Naive thymus-derived CD4-positive, alpha-beta T cell (primary cell): ENCODE results near the gene KLRF2. TPM values are rescaled to one million over a fixed set of nuclear protein-coding genes. Genes with fewer than 3 reads are reported as not detected.

Experiments
- ATAC-seq: fragments of 150-1000 bp; cut with Tn5 transposase; 2 replicates; pipeline ENCODE4 v1.10.0; 2021; ENCODE audit warnings: mild to moderate bottlenecking, moderate library complexity
- CTCF ChIA-PET: fragments of 350-600 bp; sonication (Branson Sonifier 250); formaldehyde crosslinking; loops from one replicate; lab custom pipeline; 2021; ENCODE audit warnings: antibody characterized with exemption; lab: Charles Lee
- POLR2A ChIA-PET: fragments of 350-600 bp; sonication (Branson Sonifier 250); formaldehyde crosslinking; loops from one replicate; lab custom pipeline; 2021; ENCODE audit warnings: antibody characterized with exemption, inconsistent platforms; lab: Charles Lee
- DNase-seq, 9 donors: peaks; one replicate each; pipeline versions ENCODE4 v3.0.0 to v3.0.0-alpha.2; 2020 to 2022; ENCODE audit warnings: mixed read lengths in 1 of 9
- H3K27ac ChIP-seq: one replicate; pipeline ENCODE4 v1.7.0; 2013; ENCODE audit warnings: mild to moderate bottlenecking, low read depth, low read length, moderate library complexity
- H3K27me3 ChIP-seq, 2 donors: one replicate each; pipeline ENCODE4 v1.7.0; 2013; ENCODE audit warnings: low read length in 2 of 2, mild to moderate bottlenecking in 2 of 2, moderate library complexity in 2 of 2; ENCODE audit not compliant: control insufficient read depth in 2 of 2, insufficient read depth in 2 of 2
- H3K36me3 ChIP-seq, 3 experiments: 1 replicate in 2 of 3; 2 replicates in 1 of 3; pipeline ENCODE4 v1.7.0; 2013; ENCODE audit warnings: low read length in 3 of 3, mild to moderate bottlenecking in 3 of 3, moderate library complexity in 1 of 3; ENCODE audit not compliant: insufficient read depth in 3 of 3, control insufficient read depth in 2 of 3
- H3K4me1 ChIP-seq, 2 donors: one replicate each; pipeline ENCODE4 v1.7.0; 2013; ENCODE audit warnings: low read length in 2 of 2, mild to moderate bottlenecking in 2 of 2, moderate library complexity in 1 of 2; ENCODE audit not compliant: control insufficient read depth in 2 of 2, insufficient read depth in 2 of 2
- H3K4me3 ChIP-seq: 2 replicates; pipeline ENCODE4 v1.7.0; 2013; ENCODE audit warnings: mild to moderate bottlenecking, low read length
- H3K9me3 ChIP-seq, 3 experiments: 1 replicate in 2 of 3; 2 replicates in 1 of 3; pipeline ENCODE4 v1.7.0; 2013; ENCODE audit warnings: low read length in 3 of 3; ENCODE audit not compliant: control insufficient read depth in 2 of 3
- H3K27ac Mint-ChIP-seq, 9 donors: one replicate each; pipeline ENCODE4 v1.8.0; 2020 to 2022; ENCODE audit warnings: mixed read lengths in 9 of 9, mild to moderate bottlenecking in 8 of 9, moderate library complexity in 5 of 9, inconsistent platforms in 2 of 9
- H3K27me3 Mint-ChIP-seq, 5 donors: one replicate each; pipeline ENCODE4 v1.8.0; 2021 to 2022; ENCODE audit warnings: mixed read lengths in 5 of 5, mild to moderate bottlenecking in 1 of 5
- H3K36me3 Mint-ChIP-seq, 5 donors: one replicate each; pipeline ENCODE4 v1.8.0; 2020 to 2022; ENCODE audit warnings: mixed read lengths in 5 of 5, mild to moderate bottlenecking in 3 of 5, inconsistent platforms in 1 of 5
- H3K4me1 Mint-ChIP-seq, 7 donors: one replicate each; pipeline ENCODE4 v1.8.0; 2020 to 2022; ENCODE audit warnings: mixed read lengths in 7 of 7, mild to moderate bottlenecking in 3 of 7, inconsistent platforms in 1 of 7
- H3K4me3 Mint-ChIP-seq, 10 donors: one replicate each; pipeline ENCODE4 v1.8.0; 2020 to 2022; ENCODE audit warnings: mild to moderate bottlenecking in 10 of 10, mixed read lengths in 10 of 10, moderate library complexity in 6 of 10, inconsistent platforms in 2 of 10
- H3K9me3 Mint-ChIP-seq, 11 donors: one replicate each; pipeline ENCODE4 v1.8.0; 2020 to 2022; ENCODE audit warnings: mixed read lengths in 11 of 11, mild to moderate bottlenecking in 4 of 11, inconsistent platforms in 1 of 11, moderate library complexity in 1 of 11
- intact Hi-C, 2 donors: fragments of 100-400 bp; cut with micrococcal nuclease; formaldehyde crosslinking; loops; one replicate each; pipeline ENCODE4 v1.15.1; 2023
- polyA plus RNA-seq, 2 donors: library from polyadenylated mRNA; unstranded; fragments of 300-500 nt; fragmentation: Illumina TruSeq; gene quantifications; one replicate each; pipeline ENCODE4 v1.2.3, GENCODE V29; 2021
- total RNA-seq, 6 experiments: library from RNA in 5 of 6; stranded (reverse) in 5 of 6; gene quantifications; 1 replicate in 5 of 6; 2 replicates in 1 of 6; pipeline ENCODE4 v1.2.3 and lab custom pipeline; 2021 to 2026

Gene KLRF2
- total and polyA plus RNA-seq, 7 experiments from 2014 or later = not detected

DNA sequence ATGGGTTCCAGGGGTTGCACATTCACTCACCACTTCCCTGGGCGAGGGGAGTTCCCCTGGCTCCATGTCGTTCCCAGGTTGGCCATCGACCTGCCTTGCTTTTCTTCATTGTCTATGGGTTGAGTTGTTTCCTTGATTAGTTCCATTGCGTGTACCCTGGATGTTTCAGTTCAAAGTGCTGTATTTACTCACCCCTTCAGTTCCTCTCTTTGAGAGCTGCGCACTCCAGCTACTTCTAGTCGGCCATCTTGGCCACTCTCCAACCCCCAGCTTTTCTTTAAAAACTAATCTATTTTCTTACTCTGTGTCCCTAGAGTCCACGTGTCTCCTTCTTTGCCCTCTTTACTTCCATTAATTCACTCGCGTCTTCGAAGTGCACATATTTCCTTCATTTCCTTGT lies 39.2 kb downstream of the KLRF2 start:
- Mint-ChIP-seq H3K9me3 (peaks cover 0 to 10% (median 0%) of the 10 kb centered on the region in 11 donors), H3K4me3 (no peak overlapping the region), H3K27ac (no peak overlapping the region), H3K27me3 (peaks cover 0 to 13% (median 0%) of the 10 kb centered on the region in 5 donors), H3K4me1 (peaks cover 0 to 16% (median 13%) of the 10 kb centered on the region in 7 donors), H3K36me3 (peaks cover 0 to 13% (median 0%) of the 10 kb centered on the region in 5 donors)
- Histone ChIP-seq H3K27ac (no peak overlapping the region), H3K4me3 (no peak overlapping the region), H3K36me3 (no peaks in the 10 kb centered on the region), H3K4me1 (peaks cover 0 to 4% of the 10 kb centered on the region in 2 donors), H3K9me3 (no peaks in the 10 kb centered on the region), H3K27me3 (no peaks in the 10 kb centered on the region)
- ATAC-seq = no peak
- intact Hi-C loops = no loop called here
- no peak for DNase-seq
- ChIA-PET POLR2A (interaction anchor here (1.0 kb wide), 1 partner anchor 50 kb away, joined by 3 read pairs; no protein-coding TSS in a partner anchor), CTCF (interaction anchor here (0.6 to 1.0 kb wide), 2 partner anchors 14 to 106 kb away, joined by 3 read pairs; no protein-coding TSS in a partner anchor)

- Mint-ChIP-seq H3K9me3 (peaks cover 0 to 10% (median 0%) of the 10 kb centered on the region in 11 donors), H3K36me3 (peaks cover 0 to 9% (median 0%) of the 10 kb centered on the region in 5 donors), H3K27me3 (peaks cover 0 to 13% (median 0%) of the 10 kb centered on the region in 5 donors), H3K4me1 (peaks cover 0 to 21% (median 18%) of the 10 kb centered on the region in 7 donors), H3K4me3 (peak overlapping the region in 2 of 10 donors; percentile 3 to 33), H3K27ac (peak overlapping the region in 3 of 9 donors; percentile 6 to 68 (median 28))
- Histone ChIP-seq H3K9me3 (no peaks in the 10 kb centered on the region), H3K27me3 (no peaks in the 10 kb centered on the region), H3K4me1 (peaks cover 0 to 6% of the 10 kb centered on the region in 2 donors), H3K4me3 (no peak overlapping the region), H3K27ac (no peak overlapping the region), H3K36me3 (no peaks in the 10 kb centered on the region)
- ChIA-PET CTCF (interaction anchor here (0.9 to 1.4 kb wide), 7 partner anchors 17 to 180 kb away, joined by 3 to 5 read pairs (median 4); no protein-coding TSS in a partner anchor), POLR2A (interaction anchor here (0.7 to 1.9 kb wide), 4 partner anchors 16 to 122 kb away, joined by 3 to 5 read pairs (median 4); partner anchors contain the start of gene CLEC2B)
- DNase-seq (no peak), ATAC-seq (no peak)
- intact Hi-C loops = no loop called here
Measured at GRCh38 chr12:9922429-9922828, 41.1 kb downstream of the KLRF2 start.

GRCh38 chr12:9925705-9926393 lies 44.6 kb downstream of the KLRF2 start:
- Mint-ChIP-seq H3K9me3 (peaks cover 0 to 3% (median 0%) of the 10 kb centered on the region in 11 donors), H3K27me3 (peaks cover 0 to 23% (median 0%) of the 10 kb centered on the region in 5 donors), H3K36me3 (peaks cover 0 to 5% (median 0%) of the 10 kb centered on the region in 5 donors), H3K27ac (peak overlapping the region in 6 of 9 donors; percentile 5 to 93 (median 44)), H3K4me3 (peak overlapping the region; percentile 30 to 85 (median 73)), H3K4me1 (peaks cover 0 to 26% (median 18%) of the 10 kb centered on the region in 7 donors)
- POLR2A ChIA-PET = interaction anchor here (0.5 to 1.3 kb wide), 5 partner anchors 19 to 177 kb away, joined by 3 to 4 read pairs (median 4); no protein-coding TSS in a partner anchor
- Histone ChIP-seq H3K9me3 (no peaks in the 10 kb centered on the region), H3K36me3 (no peaks in the 10 kb centered on the region), H3K4me3 (no peak overlapping the region), H3K4me1 (peaks cover 0 to 6% of the 10 kb centered on the region in 2 donors), H3K27ac (no peak overlapping the region), H3K27me3 (no peaks in the 10 kb centered on the region)
- peak; percentile 73 for ATAC-seq
- intact Hi-C loops = loop anchor here (1.0 to 5.0 kb wide), 9 partner anchors 19 to 294 kb away; partner anchors contain the start of gene CLEC2B (in 2 of the 2)
- CTCF ChIA-PET = interaction anchor here (0.6 to 5.8 kb wide), 11 partner anchors 25 to 183 kb away, joined by 3 to 57 read pairs (median 3); no protein-coding TSS in a partner anchor
- peak in 8 of 9 donors; percentile 7 to 64 (median 50) for DNase-seq

DNA sequence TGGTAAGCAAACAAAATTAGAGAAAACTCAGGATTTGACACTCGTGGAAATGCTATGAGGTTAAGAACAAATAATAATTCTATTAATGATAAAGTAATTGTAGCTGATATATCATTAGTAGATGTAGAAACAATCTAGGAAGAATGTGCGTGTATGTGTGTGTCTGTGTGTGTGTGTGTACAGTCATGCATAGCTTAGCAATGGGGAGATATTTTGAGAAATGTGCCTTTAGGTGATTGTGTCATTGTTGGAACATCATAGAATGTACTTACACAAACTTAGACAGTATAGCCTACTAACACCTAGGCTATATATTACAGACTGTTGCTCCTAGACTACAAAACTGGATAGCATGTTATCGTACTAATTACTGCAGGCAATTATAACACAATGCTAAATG lies 45.6 kb downstream of the KLRF2 start:
- ATAC-seq (no peak), DNase-seq (no peak)
- no peak overlapping the region for H3K4me3 ChIP-seq
- Mint-ChIP-seq H3K4me1 (peaks cover 0 to 23% (median 18%) of the 10 kb centered on the region in 7 donors), H3K4me3 (no peak overlapping the region), H3K36me3 (peaks cover 0 to 4% (median 0%) of the 10 kb centered on the region in 5 donors), H3K27ac (no peak overlapping the region), H3K9me3 (peaks cover 0 to 3% (median 0%) of the 10 kb centered on the region in 11 donors), H3K27me3 (peaks cover 0 to 28% (median 0%) of the 10 kb centered on the region in 5 donors)
- H3K4me1 ChIP-seq = peaks cover 0 to 6% of the 10 kb centered on the region in 2 donors
- H3K9me3 ChIP-seq = no peaks in the 10 kb centered on the region
- no peak overlapping the region for H3K27ac ChIP-seq
- CTCF ChIA-PET = interaction anchor here (1.0 to 5.8 kb wide), 4 partner anchors 21 to 177 kb away, joined by 3 to 57 read pairs (median 24); no protein-coding TSS in a partner anchor
- POLR2A ChIA-PET = interaction anchor here (0.7 to 1.1 kb wide), 2 partner anchors 112 to 115 kb away, joined by 3 to 5 read pairs; no protein-coding TSS in a partner anchor
- H3K36me3 ChIP-seq = no peaks in the 10 kb centered on the region
- intact Hi-C loops = loop anchor here (1.0 to 5.0 kb wide), 4 partner anchors 113 to 295 kb away; no protein-coding TSS in a partner anchor
- no peaks in the 10 kb centered on the region for H3K27me3 ChIP-seq

GRCh38 chr12:9928607-9929006 lies 47.3 kb downstream of the KLRF2 start:
- DNase-seq = no peak
- Histone ChIP-seq H3K4me1 (peaks cover 0 to 3% of the 10 kb centered on the region in 2 donors), H3K27me3 (no peaks in the 10 kb centered on the region), H3K36me3 (no peaks in the 10 kb centered on the region), H3K9me3 (no peaks in the 10 kb centered on the region), H3K4me3 (no peak overlapping the region), H3K27ac (no peak overlapping the region)
- peaks cover 0 to 36% (median 0%) of the 10 kb centered on the region in 5 donors for H3K27me3 Mint-ChIP-seq
- no peaks in the 10 kb centered on the region for H3K36me3 Mint-ChIP-seq
- intact Hi-C loops = loop anchor here in 1 of 2 donors (5.0 kb wide), 1 partner anchor 296 kb away; no protein-coding TSS in a partner anchor
- peaks cover 0 to 11% (median 5%) of the 10 kb centered on the region in 7 donors for H3K4me1 Mint-ChIP-seq
- ATAC-seq = no peak
- no peak overlapping the region for H3K27ac Mint-ChIP-seq
- ChIA-PET CTCF (interaction anchor here (0.7 to 5.8 kb wide), 3 partner anchors 114 to 248 kb away, joined by 3 to 57 read pairs (median 43); no protein-coding TSS in a partner anchor), POLR2A (interaction anchor here (1.5 kb wide), 1 partner anchor 120 kb away, joined by 3 read pairs; no protein-coding TSS in a partner anchor)
- no peaks in the 10 kb centered on the region for H3K9me3 Mint-ChIP-seq
- no peak overlapping the region for H3K4me3 Mint-ChIP-seq

- Histone ChIP-seq H3K27ac (no peak overlapping the region), H3K4me1 (no peaks in the 10 kb centered on the region), H3K4me3 (no peak overlapping the region), H3K9me3 (no peaks in the 10 kb centered on the region), H3K36me3 (no peaks in the 10 kb centered on the region), H3K27me3 (no peaks in the 10 kb centered on the region)
- no peaks in the 10 kb centered on the region for H3K9me3 Mint-ChIP-seq
- H3K4me1 Mint-ChIP-seq = peaks cover 0 to 5% (median 0%) of the 10 kb centered on the region in 7 donors
- ChIA-PET CTCF (interaction anchor here (0.7 to 1.5 kb wide), 4 partner anchors 9 to 189 kb away, joined by 3 to 6 read pairs (median 4); no protein-coding TSS in a partner anchor), POLR2A (interaction anchor here (0.9 kb wide), 1 partner anchor 118 kb away, joined by 4 read pairs; no protein-coding TSS in a partner anchor)
- DNase-seq = no peak
- H3K27me3 Mint-ChIP-seq = peaks cover 0 to 41% (median 0%) of the 10 kb centered on the region in 5 donors
- H3K36me3 Mint-ChIP-seq = peaks cover 0 to 4% (median 0%) of the 10 kb centered on the region in 5 donors
- intact Hi-C loops = no loop called here
- H3K27ac Mint-ChIP-seq = no peak overlapping the region
- no peak overlapping the region for H3K4me3 Mint-ChIP-seq
- ATAC-seq = no peak
Measured at GRCh38 chr12:9931245-9931644, 50.0 kb downstream of the KLRF2 start.
